BLaER1 treated with 17β-estradiol and CSF1 and Interleukin-3, amounts not matched to agents 10 nM and 100 nM (cell line): ENCODE results near the gene TMEM167B.

ENCODE experiments used
- H3K27ac ChIP-seq, 11 experiments: shearing (Covaris generic); formaldehyde crosslinking; 2 replicates each; pipeline ENCODE4 v1.8.1; 2022
- H3K27me3 ChIP-seq, 11 experiments: shearing (Covaris generic); formaldehyde crosslinking; 2 replicates each; pipeline ENCODE4 v1.8.1; 2022
- H3K36me3 ChIP-seq, 11 experiments: shearing (Covaris generic); formaldehyde crosslinking; 2 replicates each; pipeline ENCODE4 v1.8.1; 2022
- H3K4me1 ChIP-seq, 10 experiments: shearing (Covaris generic); formaldehyde crosslinking; 2 replicates each; pipeline ENCODE4 v1.8.1; 2022
- H3K4me2 ChIP-seq, 11 experiments: shearing (Covaris generic); formaldehyde crosslinking; 2 replicates each; pipeline ENCODE4 v1.8.1; 2022
- H3K4me3 ChIP-seq, 10 experiments: shearing (Covaris generic); formaldehyde crosslinking; 2 replicates each; pipeline ENCODE4 v1.8.1; 2022
- H3K9ac ChIP-seq, 11 experiments: shearing (Covaris generic); formaldehyde crosslinking; 2 replicates each; pipeline ENCODE4 v1.8.1; 2022
- H3K9me3 ChIP-seq, 11 experiments: shearing (Covaris generic); formaldehyde crosslinking; replicated peaks in 1 of 11; 2 replicates each; pipeline ENCODE4 v1.8.1; 2022
- H4K20me1 ChIP-seq, 11 experiments: shearing (Covaris generic); formaldehyde crosslinking; 2 replicates each; pipeline ENCODE4 v1.8.1; 2022
- Cebpa-rat ChIP-seq, 11 experiments: shearing (Covaris generic); IDR thresholded peaks; 2 replicates each; pipeline ENCODE4 v1.8.1; 2022

The TMEM167B gene

DNA sequence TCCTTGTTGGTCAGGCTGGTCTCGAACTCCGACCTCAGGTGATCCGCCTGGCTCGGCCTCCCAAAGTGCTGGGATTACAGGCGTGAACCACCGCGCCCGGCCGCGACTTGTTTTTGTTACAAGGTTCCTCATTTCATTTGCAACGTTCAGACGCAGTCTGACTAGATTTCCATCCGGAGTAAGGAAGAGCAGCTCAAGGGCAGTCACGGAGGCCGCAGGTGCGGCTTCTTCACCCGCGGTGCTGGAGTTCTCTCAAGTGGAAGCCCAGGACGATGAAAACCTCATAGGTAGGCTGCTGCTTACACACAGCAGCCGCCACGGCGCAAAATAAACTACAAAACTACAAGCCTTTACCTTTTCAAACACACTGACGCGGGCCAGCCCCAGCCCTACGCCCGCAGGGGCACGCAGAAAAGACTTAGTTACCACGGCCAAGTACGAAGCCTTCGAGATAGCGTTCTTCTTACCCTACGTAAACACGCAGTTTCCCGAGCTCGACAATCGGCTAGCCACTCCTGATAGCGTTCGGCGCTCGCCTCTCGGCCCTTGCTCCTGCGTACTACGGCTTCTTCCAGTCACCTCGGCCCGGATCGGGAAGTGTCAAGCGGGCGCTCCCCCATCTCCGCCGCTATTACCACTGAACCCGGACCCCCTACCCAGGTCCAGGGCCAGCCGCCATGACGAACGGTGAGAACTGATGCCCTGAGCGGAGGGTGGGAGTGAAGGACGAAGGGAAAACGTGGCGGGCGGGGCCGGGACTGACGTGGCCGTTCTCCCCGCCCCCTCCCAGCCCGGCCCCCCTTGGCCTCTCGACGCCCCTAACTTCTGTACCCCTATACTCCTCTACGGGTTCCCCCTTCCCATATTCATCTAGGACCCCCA is at the start of gene TMEM167B:
Gene TMEM167B (plus strand): TSS at position 569 of the 882 bp plus-strand sequence. CDS start 109 bp downstream, at position 678.
- no peak for TF ChIP-seq Cebpa-rat (IDR thresholded peaks at IDR 0.05)
- peak within 1 kb of the TSS; percentile 62 to 82 (median 75) for H3K4me3 ChIP-seq

DNA sequence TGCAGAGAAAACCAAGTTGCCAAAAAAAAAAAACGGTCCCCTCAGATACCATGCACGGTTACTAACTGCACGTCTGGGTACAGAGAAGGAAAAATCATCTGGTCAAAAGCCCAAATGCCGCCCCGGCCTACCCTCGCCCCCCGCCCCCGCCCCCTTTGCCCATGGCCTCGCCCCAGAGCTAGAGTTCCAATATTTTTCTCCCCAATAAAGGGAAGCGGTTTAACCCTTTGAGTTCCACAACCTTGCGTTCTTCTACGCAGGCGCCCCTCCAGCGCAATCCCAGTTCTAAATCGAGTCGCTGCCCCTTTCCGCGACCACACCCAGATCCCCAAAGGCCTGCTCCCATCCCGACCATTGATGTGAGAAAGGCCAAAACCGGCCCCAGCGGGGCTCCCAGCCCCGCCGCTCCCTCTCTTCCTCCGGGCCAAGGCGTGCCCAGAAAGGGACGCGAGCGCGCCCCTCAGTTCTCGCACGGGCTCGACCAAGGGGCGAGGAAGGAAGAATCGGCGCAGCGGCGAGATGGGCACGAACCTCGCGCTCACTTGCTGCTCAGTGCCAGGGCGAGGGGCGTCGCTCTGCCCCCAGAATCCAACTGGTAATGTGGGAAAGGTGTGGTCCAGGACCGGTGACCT is 49.5 kb upstream of the TMEM167B start:
- H3K4me2 ChIP-seq: peak overlapping the region; percentile 78 to 96 (median 90)
- peak overlapping the region; percentile 57 to 88 (median 80) for H3K27ac ChIP-seq
- peak overlapping the region; percentile 89 to 100 (median 98) for H3K4me3 ChIP-seq
- H4K20me1 ChIP-seq: peaks cover 5 to 53% (median 18%) of the 10 kb centered on the region in 11 experiments; a peak in 13 of 22 replicates
- peaks cover 16 to 22% (median 20%) of the 10 kb centered on the region in 10 experiments; a peak in 19 of 20 replicates for H3K4me1 ChIP-seq
- no peak for TF ChIP-seq Cebpa-rat (IDR thresholded peaks at IDR 0.05)
- peak overlapping the region; percentile 85 to 95 (median 91) for H3K9ac ChIP-seq
- H3K36me3 ChIP-seq: peaks cover 0 to 18% (median 8%) of the 10 kb centered on the region in 11 experiments; a peak in 13 of 22 replicates
- no peaks in the 10 kb centered on the region for H3K9me3 ChIP-seq
- H3K27me3 ChIP-seq: no peaks in the 10 kb centered on the region

More for the DNA sequence above, at the start of gene TMEM167B:
- Histone ChIP-seq H3K9ac (peak within 1 kb of the TSS; percentile 76 to 91 (median 85)), H3K27me3 (no peaks in the 10 kb centered on the region), H3K36me3 (peaks cover 23 to 30% (median 26%) of the 10 kb centered on the region in 11 experiments), H3K4me1 (peaks cover 20 to 31% (median 25%) of the 10 kb centered on the region in 10 experiments), H3K27ac (peak within 1 kb of the TSS; percentile 70 to 91 (median 83)), H3K4me2 (peak within 1 kb of the TSS; percentile 87 to 99 (median 92)), H4K20me1 (0 out of 22 replicates have a peak, but pooled peaks cover 0 to under 1% (median 0%) of the 10 kb centered on the region in 11 experiments), H3K9me3 (peaks cover 0 to 10% (median 0%) of the 10 kb centered on the region in 11 experiments; a peak in 5 of 22 replicates)

DNA sequence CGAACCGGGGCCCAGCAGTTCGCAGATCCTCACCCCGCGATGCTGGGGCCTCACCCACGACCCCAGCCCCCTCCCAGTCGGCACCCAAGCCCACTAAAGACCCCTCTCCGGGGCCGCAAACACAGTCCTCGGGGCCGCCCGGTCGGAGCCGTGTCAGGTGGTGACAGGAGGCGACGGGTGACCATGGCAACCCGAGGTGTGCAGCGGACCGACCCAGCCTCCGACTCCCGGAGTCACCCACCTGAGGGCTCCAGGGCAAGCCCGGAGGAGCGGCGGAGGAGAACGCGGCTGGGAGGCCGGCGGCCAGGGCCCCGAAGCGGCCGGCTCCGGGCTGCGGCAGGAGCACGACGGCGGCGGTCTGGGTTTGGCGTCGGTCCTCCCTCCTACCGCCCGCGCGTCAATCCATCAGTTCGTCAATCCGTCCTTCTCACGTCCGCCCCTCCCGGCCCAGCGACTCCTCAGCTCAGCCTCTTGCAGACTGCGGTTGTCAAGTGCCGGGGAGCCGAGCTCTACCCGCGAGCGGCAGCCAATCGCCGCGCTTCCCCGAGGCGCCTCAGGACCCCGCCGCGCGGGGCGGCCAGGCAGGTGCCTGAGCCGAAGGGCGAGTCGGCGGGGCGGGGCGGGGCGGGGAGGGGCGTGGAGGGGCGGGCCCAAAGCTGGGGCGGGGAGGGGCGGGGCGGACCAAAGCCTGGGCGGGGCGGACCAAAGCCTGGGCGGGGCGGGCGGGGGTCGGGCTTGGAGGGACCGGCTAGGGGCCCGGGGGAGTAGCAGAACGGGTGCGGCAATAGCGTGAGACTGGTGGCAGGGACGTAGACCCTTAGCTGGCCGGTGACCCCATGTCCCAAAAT is 48.7 kb upstream of the TMEM167B start, which contains the start of gene WDR47:
Gene WDR47 (minus strand): TSS at position 482 of the 848 bp plus-strand sequence. CDS start 18,590 bp downstream, outside the sequence.
- Histone ChIP-seq H3K4me1 (peaks cover 16 to 22% (median 20%) of the 10 kb centered on the region in 10 experiments; a peak in 19 of 20 replicates), H3K4me2 (peak within 1 kb of the TSS; percentile 78 to 96 (median 85)), H3K9ac (peak within 1 kb of the TSS; percentile 85 to 95 (median 91)), H3K9me3 (no peaks in the 10 kb centered on the region), H3K27me3 (no peaks in the 10 kb centered on the region), H3K4me3 (peak within 1 kb of the TSS; percentile 89 to 100 (median 98)), H3K36me3 (peaks cover 0 to 10% (median under 1%) of the 10 kb centered on the region in 11 experiments; a peak in 5 of 22 replicates), H3K27ac (peak within 1 kb of the TSS; percentile 57 to 88 (median 80)), H4K20me1 (peaks cover 0 to 46% (median 15%) of the 10 kb centered on the region in 11 experiments; a peak in 11 of 22 replicates)
- no peak for TF ChIP-seq Cebpa-rat (IDR thresholded peaks at IDR 0.05)

DNA sequence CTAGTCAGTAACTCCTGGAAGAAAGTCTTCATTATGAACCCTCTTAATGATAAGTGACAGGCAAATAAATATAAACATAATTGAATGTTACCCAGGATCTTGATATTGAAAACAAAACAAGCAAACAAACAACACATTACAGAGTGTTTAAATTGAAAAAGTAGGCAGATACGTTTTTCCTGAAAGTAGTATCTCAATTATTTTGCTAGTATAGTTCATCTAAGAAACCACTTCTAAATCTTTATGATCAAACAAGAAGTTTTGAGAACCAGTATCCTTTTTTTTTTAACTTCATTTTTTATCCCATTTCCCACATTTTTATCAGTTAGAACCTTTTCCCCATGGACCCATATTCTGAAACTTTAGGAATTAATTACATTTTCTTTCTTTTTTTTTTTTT is 45.0 kb upstream of the TMEM167B start:
- H3K9me3 ChIP-seq: no peaks in the 10 kb centered on the region
- peaks cover 0 to 7% (median 5%) of the 10 kb centered on the region in 10 experiments; a peak in 8 of 20 replicates for H3K4me1 ChIP-seq
- no peak overlapping the region for H3K4me2 ChIP-seq
- peaks cover 0 to 9% (median 0%) of the 10 kb centered on the region in 11 experiments; a peak in 7 of 22 replicates for H4K20me1 ChIP-seq
- no peaks in the 10 kb centered on the region for H3K27me3 ChIP-seq
- TF ChIP-seq Cebpa-rat (IDR thresholded peaks at IDR 0.05): no peak
- H3K36me3 ChIP-seq: no peaks in the 10 kb centered on the region
- no peak overlapping the region for H3K4me3 ChIP-seq
- H3K9ac ChIP-seq: no peak overlapping the region
- H3K27ac ChIP-seq: no peak overlapping the region

DNA sequence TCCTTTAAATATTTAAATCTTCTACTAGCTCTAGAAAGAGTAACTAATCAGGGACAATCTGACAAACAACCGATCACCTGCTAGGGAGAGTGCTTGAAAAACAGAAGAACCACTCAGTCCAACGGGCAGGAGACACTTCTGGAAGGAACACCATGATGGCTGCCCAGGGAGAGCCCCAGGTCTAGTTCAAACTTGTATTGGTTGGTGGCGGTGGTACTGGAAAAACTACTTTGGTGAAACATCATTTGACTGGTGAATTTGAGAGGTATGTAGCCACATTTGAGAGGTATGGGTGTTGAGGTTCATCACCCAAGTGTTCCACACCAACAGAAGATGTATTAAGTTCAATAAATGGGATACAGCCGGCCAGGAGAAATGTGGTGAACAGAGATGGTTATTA is 43.9 kb upstream of the TMEM167B start:
- Histone ChIP-seq H3K9me3 (no peaks in the 10 kb centered on the region), H4K20me1 (peaks cover 0 to 1% (median 0%) of the 10 kb centered on the region in 11 experiments; a peak in 7 of 22 replicates), H3K4me2 (no peak overlapping the region), H3K27me3 (no peaks in the 10 kb centered on the region), H3K36me3 (no peaks in the 10 kb centered on the region), H3K9ac (no peak overlapping the region), H3K4me1 (peaks cover 0 to 7% (median 4%) of the 10 kb centered on the region in 10 experiments; a peak in 7 of 20 replicates), H3K27ac (no peak overlapping the region), H3K4me3 (no peak overlapping the region)
- TF ChIP-seq Cebpa-rat (IDR thresholded peaks at IDR 0.05): no peak

DNA sequence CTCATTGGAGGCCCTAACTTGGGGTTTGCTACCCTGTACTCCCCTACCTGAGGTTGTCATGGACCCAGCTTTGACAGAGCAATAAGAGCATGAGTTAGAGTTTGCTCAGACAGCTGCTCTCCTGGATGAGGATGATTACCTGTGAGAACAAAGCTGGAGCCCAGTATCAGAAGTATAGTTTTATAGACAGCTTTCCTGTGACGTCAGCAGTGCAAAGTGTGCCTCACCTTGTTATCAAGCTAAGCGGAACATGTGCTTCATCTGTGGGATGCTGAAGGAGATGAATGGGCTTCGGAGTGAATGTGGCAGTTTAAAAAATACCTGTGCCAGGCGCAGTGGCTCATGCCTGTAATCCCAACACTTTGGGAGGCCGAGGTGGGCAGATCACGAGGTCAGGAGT is 43.2 kb upstream of the TMEM167B start:
- Histone ChIP-seq H3K4me2 (no peak overlapping the region), H3K9ac (no peak overlapping the region), H3K4me3 (no peak overlapping the region), H3K9me3 (peaks cover under 1 to 6% (median 3%) of the 10 kb centered on the region in 11 experiments; a peak in 16 of 22 replicates), H3K27me3 (no peaks in the 10 kb centered on the region), H3K4me1 (peaks cover 0 to 5% (median 4%) of the 10 kb centered on the region in 10 experiments; a peak in 7 of 20 replicates), H3K27ac (no peak overlapping the region), H4K20me1 (no peaks in the 10 kb centered on the region), H3K36me3 (no peaks in the 10 kb centered on the region)
- TF ChIP-seq Cebpa-rat (IDR thresholded peaks at IDR 0.05): no peak

DNA sequence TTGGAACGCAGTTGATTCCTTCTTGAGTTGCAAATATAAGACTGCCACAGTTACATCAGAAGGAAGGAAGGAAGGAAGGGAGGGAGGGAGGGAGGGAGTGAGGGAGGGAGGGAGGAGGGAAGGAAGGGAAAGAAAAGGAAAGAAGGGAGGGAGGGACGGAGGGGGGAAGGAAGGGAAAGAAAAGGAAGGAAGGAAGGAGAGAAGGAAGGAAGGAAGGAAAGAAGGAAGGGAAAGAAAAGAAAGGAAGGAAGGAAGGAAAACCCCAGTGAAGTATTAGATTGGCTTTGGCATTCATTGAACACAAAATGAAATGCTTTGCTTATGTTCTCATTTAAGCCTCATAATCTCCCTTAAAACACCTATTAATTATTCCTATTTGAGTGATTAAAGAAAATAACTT is 42.2 kb upstream of the TMEM167B start:
- no peak overlapping the region for H3K27ac ChIP-seq
- H4K20me1 ChIP-seq: no peaks in the 10 kb centered on the region
- H3K4me2 ChIP-seq: no peak overlapping the region
- H3K4me1 ChIP-seq: peaks cover 0 to 4% (median 0%) of the 10 kb centered on the region in 10 experiments; a peak in 1 of 20 replicates
- peaks cover 9 to 16% (median 13%) of the 10 kb centered on the region in 11 experiments; a peak in 18 of 22 replicates for H3K9me3 ChIP-seq
- H3K36me3 ChIP-seq: no peaks in the 10 kb centered on the region
- no peak overlapping the region for H3K9ac ChIP-seq
- TF ChIP-seq Cebpa-rat (IDR thresholded peaks at IDR 0.05): no peak
- no peaks in the 10 kb centered on the region for H3K27me3 ChIP-seq
- no peak overlapping the region for H3K4me3 ChIP-seq
